Esophagus muscularis mucosa (tissue), 4 donors: ENCODE measurements around the gene PIP4P1. TPM values are rescaled to one million over a fixed set of nuclear protein-coding genes. Genes with fewer than 3 reads are reported as not detected.
"Not testable (repeated sequence)": the region's sequence is repeated elsewhere in the genome, so short reads cannot be mapped to it uniquely, and the experiment has no call there.

ENCODE experiments used
- DNase-seq: peaks from one replicate; pipeline ENCODE4 v3.0.0-alpha.2; 2017; ENCODE audit errors: extremely low spot score
- H3K27ac ChIP-seq, 4 donors: fragments of 200-600 bp; sonication (generic); replicated peaks in 1 of 4; 1 replicate in 3 of 4; 2 replicates in 1 of 4; pipeline ENCODE4 v1.5.1; 2016 to 2019; ENCODE audit warnings: mild to moderate bottlenecking in 1 of 4
- H3K27me3 ChIP-seq, 4 donors: fragments of 200-600 bp; sonication (generic); one replicate each; pipeline versions ENCODE4 v1.5.1 to v1.6.0; 2016 to 2019
- H3K36me3 ChIP-seq, 4 donors: fragments of 200-600 bp; sonication (generic); one replicate each; pipeline ENCODE4 v1.5.1; 2016 to 2019
- H3K4me1 ChIP-seq, 4 donors: fragments of 200-600 bp; sonication (generic); one replicate each; pipeline ENCODE4 v1.5.1; 2016 to 2019
- H3K4me3 ChIP-seq, 4 donors: fragments of 200-600 bp; sonication (generic); 1 replicate in 2 of 4; 2 replicates in 2 of 4; pipeline ENCODE4 v1.5.1; 2016 to 2019; ENCODE audit warnings: mild to moderate bottlenecking in 4 of 4, moderate library complexity in 1 of 4
- H3K9me3 ChIP-seq, 4 donors: fragments of 200-600 bp; sonication (generic); 1 replicate in 3 of 4; 2 replicates in 1 of 4; pipeline ENCODE4 v1.5.1; 2016 to 2019
- CTCF ChIP-seq, 3 experiments: fragments of 200-600 bp in 2 of 3; fragments of 450-650 bp in 1 of 3; sonication (generic) in 2 of 3; IDR thresholded peaks; one replicate each; pipeline ENCODE4 v1.5.1; 2017 to 2019; ENCODE audit warnings: antibody characterized with exemption in 3 of 3, mild to moderate bottlenecking in 2 of 3, moderate library complexity in 1 of 3
- EP300 ChIP-seq: sonication (generic); formaldehyde crosslinking; IDR thresholded peaks from one replicate; pipeline ENCODE4 v1.6.1; 2017; ENCODE audit warnings: antibody characterized with exemption
- POLR2A ChIP-seq: fragments of 450-650 bp; IDR thresholded peaks from one replicate; pipeline ENCODE4 v1.6.1; 2017; ENCODE audit warnings: antibody characterized with exemption, moderate library complexity, mild to moderate bottlenecking, low read depth
- POLR2AphosphoS5 ChIP-seq, 2 donors: sonication (generic); formaldehyde crosslinking; IDR thresholded peaks; one replicate each; pipeline ENCODE4 v1.6.1; 2017; ENCODE audit warnings: antibody characterized with exemption in 2 of 2
- WGBS: methylation state at CpG from one replicate; pipeline ENCODE4 v1.1.5; 2018; 5-methylcytosine and 5-hydroxymethylcytosine counted together
- intact Hi-C: fragments of 100-400 bp; cut with DNase I; formaldehyde crosslinking; loops from one replicate; pipeline ENCODE4 v1.15.1; 2023
- total RNA-seq, 4 donors: library from RNA; depleted of rRNA; stranded (reverse); fragments of >200 nt; gene quantifications; one replicate each; pipeline versions ENCODE4 v1.1.0 to v1.2.1, GENCODE V29; 2016

Gene PIP4P1
- total RNA-seq, 4 donors from 2014 or later: 18.7 to 27.9 (median 24.5) TPM

GRCh38 chr14:20454516-20455354 is 6.5 kb downstream of the PIP4P1 start, which contains the start of the genes APEX1 and OSGEP:
Gene APEX1, plus strand, starts transcription at chr14:20455226. Its CDS starts 420 bp downstream, at chr14:20455646.
Gene OSGEP, minus strand, starts transcription at chr14:20454812. Its CDS starts 129 bp downstream, at chr14:20454683.
- Histone ChIP-seq H3K27me3 (no peaks in the 10 kb centered on the region), H3K4me1 (peaks cover 32 to 54% (median 46%) of the 10 kb centered on the region in 4 donors), H3K36me3 (peaks cover 39 to 68% (median 61%) of the 10 kb centered on the region in 4 donors), H3K9me3 (no peaks in the 10 kb centered on the region), H3K4me3 (peak within 1 kb of the TSS; percentile 82 to 87 (median 84)), H3K27ac (peak within 1 kb of the TSS; percentile 88 to 97 (median 94))
- TF ChIP-seq POLR2A (no peak), EP300 (peak; percentile 12), CTCF (IDR thresholded peaks at IDR 0.05) (no peak), POLR2AphosphoS5 (IDR thresholded peaks at IDR 0.05) (peak; percentile 95 to 98)
- 0% methylated on average over 32 of the region's 56 CpGs for WGBS
- DNase-seq: peak; percentile 100
- intact Hi-C loops: loop anchor here (5.0 kb wide), 2 partner anchors 37 to 112 kb away; partner anchors contain the start of gene PARP2

- Histone ChIP-seq H3K4me1 (peaks cover 24 to 36% (median 34%) of the 10 kb centered on the region in 4 donors), H3K36me3 (peaks cover 42 to 68% (median 62%) of the 10 kb centered on the region in 4 donors)
- intact Hi-C loops: loop anchor here (5.0 kb wide), 1 partner anchor 36 kb away; no protein-coding TSS in a partner anchor
- WGBS: 90% methylated on average over 8 of the region's 8 CpGs
- not testable (repeated sequence) for H3K4me3 ChIP-seq, H3K27me3 ChIP-seq, H3K9me3 ChIP-seq, DNase-seq, H3K27ac ChIP-seq
Measured at GRCh38 chr14:20452831-20453230, 8.4 kb downstream of the PIP4P1 start.

GRCh38 chr14:20446889-20447288 is 14.3 kb downstream of the PIP4P1 start:
- intact Hi-C loops: no loop called here
- DNase-seq: no peak
- H3K4me3 ChIP-seq: no peak overlapping the region

GRCh38 chr14:20443650-20444049 is 17.6 kb downstream of the PIP4P1 start:
- H3K4me1 ChIP-seq, H3K9me3 ChIP-seq, DNase-seq, intact Hi-C loops, H3K27me3 ChIP-seq, H3K4me3 ChIP-seq, H3K27ac ChIP-seq: not testable (repeated sequence)
- H3K36me3 ChIP-seq: peaks cover 27 to 41% (median 34%) of the 10 kb centered on the region in 4 donors
- WGBS: 62% methylated on average over 4 of the region's 4 CpGs

More at GRCh38 chr14:20446889-20447288, 14.3 kb downstream of the PIP4P1 start:
- no peaks in the 10 kb centered on the region for H3K4me1 ChIP-seq
- H3K9me3 ChIP-seq: no peaks in the 10 kb centered on the region
- TF ChIP-seq EP300: no peak
- WGBS: 98% methylated on average over 5 of the region's 5 CpGs
- no peak overlapping the region for H3K27ac ChIP-seq
- H3K27me3 ChIP-seq: no peaks in the 10 kb centered on the region
- peaks cover 52 to 74% (median 66%) of the 10 kb centered on the region in 4 donors for H3K36me3 ChIP-seq

- peaks cover 0 to 10% (median 0%) of the 10 kb centered on the region in 4 donors for H3K27me3 ChIP-seq
- WGBS: 75% methylated on average over 2 of the region's 2 CpGs
- no peak for DNase-seq
- peaks cover 0 to 3% (median 0%) of the 10 kb centered on the region in 4 donors for H3K4me1 ChIP-seq
- H3K36me3 ChIP-seq: peaks cover 7 to 19% (median 12%) of the 10 kb centered on the region in 4 donors
- no peak overlapping the region for H3K27ac ChIP-seq
- H3K9me3 ChIP-seq: no peaks in the 10 kb centered on the region
- no peak overlapping the region for H3K4me3 ChIP-seq
- intact Hi-C loops: no loop called here
- TF ChIP-seq EP300 (no peak), CTCF (IDR thresholded peaks at IDR 0.05) (no peak), POLR2AphosphoS5 (IDR thresholded peaks at IDR 0.05) (no peak), POLR2A (no peak)
Measured at GRCh38 chr14:20441461-20441860, 19.8 kb downstream of the PIP4P1 start.

- Histone ChIP-seq H3K9me3 (no peaks in the 10 kb centered on the region), H3K4me3 (no peak overlapping the region), H3K27me3 (peaks cover 0 to 16% (median 0%) of the 10 kb centered on the region in 4 donors), H3K4me1 (peaks cover 0 to 7% (median 2%) of the 10 kb centered on the region in 4 donors), H3K36me3 (peaks cover 3 to 13% (median 7%) of the 10 kb centered on the region in 4 donors), H3K27ac (no peak overlapping the region)
- intact Hi-C loops: no loop called here
- no peak for DNase-seq
- 90% methylated on average over 3 of the region's 5 CpGs for WGBS
- TF ChIP-seq CTCF (IDR thresholded peaks at IDR 0.05) (no peak), POLR2A (no peak), EP300 (no peak), POLR2AphosphoS5 (IDR thresholded peaks at IDR 0.05) (no peak)
Measured at GRCh38 chr14:20440882-20441281, 20.4 kb downstream of the PIP4P1 start.
